ENCODE data around the gene USP30.

USP30 gene

GRCh38 chr12:109093022-109093918, 40.9 kb downstream of the USP30 start, which contains the start of gene ALKBH2:
Gene ALKBH2, minus strand, starts transcription at chr12:109093472. Its CDS starts 686 bp downstream, at chr12:109092786.
- H3K9ac ChIP-seq (ENCODE audit: low read depth in 1 of 2, low read length in 2 of 2) = peak within 1 kb of the TSS; percentile 59 to 65
- peak within 1 kb of the TSS; percentile 18 to 43 for H3K27ac ChIP-seq (ENCODE audit: low read depth in 2 of 2, low read length in 2 of 2)
- H3K4me3 ChIP-seq (ENCODE audit: low read length in 2 of 2) = peak within 1 kb of the TSS; percentile 78 to 88
- no peaks in the 10 kb centered on the region for H3K27me3 ChIP-seq (ENCODE audit: control insufficient read depth in 2 of 2, insufficient read depth in 2 of 2, low read length in 2 of 2)
- H3K36me3 ChIP-seq (ENCODE audit: control insufficient read depth in 2 of 2, insufficient read depth in 2 of 2, low read length in 2 of 2) = peaks cover 10 to 14% of the 10 kb centered on the region in 2 donors
- H3K9me3 ChIP-seq (ENCODE audit: control insufficient read depth in 2 of 2, low read length in 2 of 2) = no peaks in the 10 kb centered on the region
- H3K4me1 ChIP-seq (ENCODE audit: control insufficient read depth in 2 of 2, insufficient read depth in 2 of 2, low read length in 2 of 2) = peaks cover 15 to 23% of the 10 kb centered on the region in 2 donors

- Histone ChIP-seq H3K4me3 (ENCODE audit: low read length in 2 of 2) (peak overlapping the region in 1 of 2 donors; percentile 54), H3K36me3 (ENCODE audit: control insufficient read depth in 2 of 2, insufficient read depth in 2 of 2, low read length in 2 of 2) (peaks cover 4 to 7% of the 10 kb centered on the region in 2 donors), H3K9me3 (ENCODE audit: control insufficient read depth in 2 of 2, low read length in 2 of 2) (no peaks in the 10 kb centered on the region), H3K9ac (ENCODE audit: low read depth in 1 of 2, low read length in 2 of 2) (no peak overlapping the region), H3K27ac (ENCODE audit: low read depth in 2 of 2, low read length in 2 of 2) (no peak overlapping the region), H3K4me1 (ENCODE audit: control insufficient read depth in 2 of 2, insufficient read depth in 2 of 2, low read length in 2 of 2) (peaks cover 22 to 36% of the 10 kb centered on the region in 2 donors), H3K27me3 (ENCODE audit: control insufficient read depth in 2 of 2, insufficient read depth in 2 of 2, low read length in 2 of 2) (no peaks in the 10 kb centered on the region)
Observed at GRCh38 chr12:109097140-109097434, 44.7 kb downstream of the USP30 start.

DNA sequence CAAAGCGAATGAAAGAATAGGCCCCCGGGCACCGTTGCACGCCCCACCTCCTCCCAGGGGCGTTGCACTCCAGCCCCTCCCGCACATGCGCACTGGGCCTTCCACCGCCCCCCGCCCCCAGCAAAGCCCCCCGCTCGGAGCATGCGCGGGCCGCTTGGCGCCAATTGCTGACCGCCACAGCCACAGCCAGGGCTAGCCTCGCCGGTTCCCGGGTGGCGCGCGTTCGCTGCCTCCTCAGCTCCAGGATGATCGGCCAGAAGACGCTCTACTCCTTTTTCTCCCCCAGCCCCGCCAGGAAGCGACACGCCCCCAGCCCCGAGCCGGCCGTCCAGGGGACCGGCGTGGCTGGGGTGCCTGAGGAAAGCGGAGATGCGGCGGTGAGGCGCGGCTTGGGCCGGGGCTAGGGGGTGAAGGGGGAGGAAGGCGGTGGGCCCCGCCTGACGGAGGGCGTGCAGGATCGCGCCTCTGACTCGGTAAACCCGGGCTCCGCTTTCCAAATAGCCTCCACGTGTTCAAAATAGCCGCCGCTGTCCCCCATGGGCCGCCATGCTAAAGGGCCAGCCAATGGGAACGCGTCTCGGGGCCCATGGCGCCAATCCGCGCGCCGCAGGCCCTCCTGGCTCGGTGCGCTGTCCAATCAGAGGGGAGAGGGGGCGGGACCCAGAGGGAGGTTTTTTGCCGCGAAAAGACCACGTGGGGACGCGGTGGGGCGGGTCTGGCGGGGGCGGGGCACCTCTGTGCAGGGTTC, 45.2 kb downstream of the USP30 start, which contains the start of gene UNG:
Gene UNG, plus strand, starts transcription at position 163 of the 748 bp plus-strand sequence. Its CDS starts 83 bp downstream, at position 246.
- H3K27me3 ChIP-seq (ENCODE audit: control insufficient read depth in 2 of 2, insufficient read depth in 2 of 2, low read length in 2 of 2) = no peaks in the 10 kb centered on the region
- peak within 1 kb of the TSS; percentile 78 to 94 for H3K9ac ChIP-seq (ENCODE audit: low read depth in 1 of 2, low read length in 2 of 2)
- no peaks in the 10 kb centered on the region for H3K9me3 ChIP-seq (ENCODE audit: control insufficient read depth in 2 of 2, low read length in 2 of 2)
- peak within 1 kb of the TSS; percentile 89 to 92 for H3K27ac ChIP-seq (ENCODE audit: low read depth in 2 of 2, low read length in 2 of 2)
- peak within 1 kb of the TSS; percentile 89 to 90 for H3K4me3 ChIP-seq (ENCODE audit: low read length in 2 of 2)
- H3K4me1 ChIP-seq (ENCODE audit: control insufficient read depth in 2 of 2, insufficient read depth in 2 of 2, low read length in 2 of 2) = peaks cover 19 to 31% of the 10 kb centered on the region in 2 donors
- peaks cover 8 to 12% of the 10 kb centered on the region in 2 donors for H3K36me3 ChIP-seq (ENCODE audit: control insufficient read depth in 2 of 2, insufficient read depth in 2 of 2, low read length in 2 of 2)

- Histone ChIP-seq H3K9me3 (ENCODE audit: control insufficient read depth in 2 of 2, low read length in 2 of 2) (no peaks in the 10 kb centered on the region), H3K27me3 (ENCODE audit: control insufficient read depth in 2 of 2, insufficient read depth in 2 of 2, low read length in 2 of 2) (no peaks in the 10 kb centered on the region), H3K4me3 (ENCODE audit: low read length in 2 of 2) (peak overlapping the region; percentile 89 to 90), H3K4me1 (ENCODE audit: control insufficient read depth in 2 of 2, insufficient read depth in 2 of 2, low read length in 2 of 2) (peaks cover 16 to 25% of the 10 kb centered on the region in 2 donors), H3K9ac (ENCODE audit: low read depth in 1 of 2, low read length in 2 of 2) (peak overlapping the region; percentile 78 to 94), H3K27ac (ENCODE audit: low read depth in 2 of 2, low read length in 2 of 2) (peak overlapping the region; percentile 89 to 92), H3K36me3 (ENCODE audit: control insufficient read depth in 2 of 2, insufficient read depth in 2 of 2, low read length in 2 of 2) (peaks cover 11 to 15% of the 10 kb centered on the region in 2 donors)
Observed at GRCh38 chr12:109098183-109098604, 45.8 kb downstream of the USP30 start.

GRCh38 chr12:109098651-109099050, 46.3 kb downstream of the USP30 start:
- H3K27ac ChIP-seq (ENCODE audit: low read depth in 2 of 2, low read length in 2 of 2) = peak overlapping the region; percentile 89 to 92
- H3K4me3 ChIP-seq (ENCODE audit: low read length in 2 of 2) = peak overlapping the region; percentile 89 to 90
- H3K9ac ChIP-seq (ENCODE audit: low read depth in 1 of 2, low read length in 2 of 2) = peak overlapping the region; percentile 78 to 94
- no peaks in the 10 kb centered on the region for H3K27me3 ChIP-seq (ENCODE audit: control insufficient read depth in 2 of 2, insufficient read depth in 2 of 2, low read length in 2 of 2)
- peaks cover 13 to 22% of the 10 kb centered on the region in 2 donors for H3K4me1 ChIP-seq (ENCODE audit: control insufficient read depth in 2 of 2, insufficient read depth in 2 of 2, low read length in 2 of 2)
- no peaks in the 10 kb centered on the region for H3K9me3 ChIP-seq (ENCODE audit: control insufficient read depth in 2 of 2, low read length in 2 of 2)
- H3K36me3 ChIP-seq (ENCODE audit: control insufficient read depth in 2 of 2, insufficient read depth in 2 of 2, low read length in 2 of 2) = peaks cover 16 to 18% of the 10 kb centered on the region in 2 donors

DNA sequence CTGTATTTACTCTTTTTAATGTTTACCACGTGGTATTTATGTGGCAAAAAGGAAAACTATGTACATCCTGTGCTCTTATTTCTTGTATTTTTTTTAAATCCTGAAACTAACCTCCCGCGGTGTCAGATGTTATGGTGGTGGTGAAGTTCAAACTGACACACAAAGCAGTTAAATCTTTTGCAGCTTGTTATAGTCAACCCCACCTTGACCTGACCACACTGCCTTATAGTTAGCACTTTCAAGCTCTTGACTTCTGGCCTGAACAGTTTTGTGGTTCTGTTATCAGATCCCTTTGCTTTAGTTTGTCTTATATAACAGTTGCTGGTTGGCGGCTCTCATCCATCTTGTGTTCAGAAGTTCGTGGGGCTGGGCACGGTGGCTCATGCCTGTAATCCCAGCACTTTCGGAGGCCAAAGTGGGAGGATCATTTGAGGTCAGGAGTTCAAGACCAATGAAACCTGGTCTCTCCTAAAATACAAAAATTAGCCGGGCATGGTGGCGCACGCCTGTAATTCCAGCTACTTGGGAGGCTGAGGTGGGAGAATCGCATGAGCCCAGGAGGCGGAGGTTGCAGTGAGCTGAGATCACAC, 47.1 kb downstream of the USP30 start:
- Histone ChIP-seq H3K4me3 (ENCODE audit: low read length in 2 of 2) (peak overlapping the region in 1 of 2 donors; percentile 89), H3K27me3 (ENCODE audit: control insufficient read depth in 2 of 2, insufficient read depth in 2 of 2, low read length in 2 of 2) (no peaks in the 10 kb centered on the region), H3K27ac (ENCODE audit: low read depth in 2 of 2, low read length in 2 of 2) (peak overlapping the region in 1 of 2 donors; percentile 23), H3K4me1 (ENCODE audit: control insufficient read depth in 2 of 2, insufficient read depth in 2 of 2, low read length in 2 of 2) (peaks cover 13 to 20% of the 10 kb centered on the region in 2 donors), H3K36me3 (ENCODE audit: control insufficient read depth in 2 of 2, insufficient read depth in 2 of 2, low read length in 2 of 2) (peaks cover 21 to 22% of the 10 kb centered on the region in 2 donors), H3K9ac (ENCODE audit: low read depth in 1 of 2, low read length in 2 of 2) (peak overlapping the region in 1 of 2 donors; percentile 94), H3K9me3 (ENCODE audit: control insufficient read depth in 2 of 2, low read length in 2 of 2) (no peaks in the 10 kb centered on the region)

DNA sequence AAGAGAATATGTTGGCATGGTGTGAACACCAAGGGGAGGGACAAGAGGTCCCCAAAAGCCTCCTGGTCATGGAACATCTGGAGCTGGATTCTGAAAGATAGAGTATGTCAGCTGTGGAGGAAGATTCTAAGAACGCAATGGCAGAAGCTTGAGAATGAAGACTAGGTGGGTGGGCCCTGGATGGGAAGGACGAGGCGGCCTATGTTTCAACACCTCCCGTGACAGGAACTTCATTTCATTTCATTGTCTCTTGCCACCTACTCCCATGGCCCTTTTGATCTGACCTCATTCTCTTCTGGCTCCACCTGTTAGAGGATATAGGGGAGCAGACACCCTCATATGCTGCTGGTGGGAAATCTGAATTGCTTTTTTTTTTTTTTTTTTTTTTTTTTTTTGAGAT, 48.4 kb downstream of the USP30 start:
- no peak overlapping the region for H3K4me3 ChIP-seq (ENCODE audit: low read length in 2 of 2)
- peaks cover 25 to 32% of the 10 kb centered on the region in 2 donors for H3K36me3 ChIP-seq (ENCODE audit: control insufficient read depth in 2 of 2, insufficient read depth in 2 of 2, low read length in 2 of 2)
- no peak overlapping the region for H3K27ac ChIP-seq (ENCODE audit: low read depth in 2 of 2, low read length in 2 of 2)
- H3K9me3 ChIP-seq (ENCODE audit: control insufficient read depth in 2 of 2, low read length in 2 of 2) = no peaks in the 10 kb centered on the region
- no peak overlapping the region for H3K9ac ChIP-seq (ENCODE audit: low read depth in 1 of 2, low read length in 2 of 2)
- peaks cover 19 to 20% of the 10 kb centered on the region in 2 donors for H3K4me1 ChIP-seq (ENCODE audit: control insufficient read depth in 2 of 2, insufficient read depth in 2 of 2, low read length in 2 of 2)
- H3K27me3 ChIP-seq (ENCODE audit: control insufficient read depth in 2 of 2, insufficient read depth in 2 of 2, low read length in 2 of 2) = no peaks in the 10 kb centered on the region

- H3K36me3 ChIP-seq (ENCODE audit: control insufficient read depth in 2 of 2, insufficient read depth in 2 of 2, low read length in 2 of 2) = peaks cover 28 to 42% of the 10 kb centered on the region in 2 donors
- no peak overlapping the region for H3K27ac ChIP-seq (ENCODE audit: low read depth in 2 of 2, low read length in 2 of 2)
- H3K9me3 ChIP-seq (ENCODE audit: control insufficient read depth in 2 of 2, low read length in 2 of 2) = no peaks in the 10 kb centered on the region
- H3K4me3 ChIP-seq (ENCODE audit: low read length in 2 of 2) = no peak overlapping the region
- no peaks in the 10 kb centered on the region for H3K27me3 ChIP-seq (ENCODE audit: control insufficient read depth in 2 of 2, insufficient read depth in 2 of 2, low read length in 2 of 2)
- peaks cover 15 to 17% of the 10 kb centered on the region in 2 donors for H3K4me1 ChIP-seq (ENCODE audit: control insufficient read depth in 2 of 2, insufficient read depth in 2 of 2, low read length in 2 of 2)
- no peak overlapping the region for H3K9ac ChIP-seq (ENCODE audit: low read depth in 1 of 2, low read length in 2 of 2)
Observed at GRCh38 chr12:109102491-109102890, 50.1 kb downstream of the USP30 start.

- Histone ChIP-seq H3K9me3 (ENCODE audit: control insufficient read depth in 2 of 2, low read length in 2 of 2) (no peaks in the 10 kb centered on the region), H3K9ac (ENCODE audit: low read depth in 1 of 2, low read length in 2 of 2) (no peak overlapping the region), H3K4me1 (ENCODE audit: control insufficient read depth in 2 of 2, insufficient read depth in 2 of 2, low read length in 2 of 2) (peaks cover 2 to 6% of the 10 kb centered on the region in 2 donors), H3K36me3 (ENCODE audit: control insufficient read depth in 2 of 2, insufficient read depth in 2 of 2, low read length in 2 of 2) (peaks cover 32 to 45% of the 10 kb centered on the region in 2 donors), H3K27ac (ENCODE audit: low read depth in 2 of 2, low read length in 2 of 2) (no peak overlapping the region), H3K4me3 (ENCODE audit: low read length in 2 of 2) (no peak overlapping the region), H3K27me3 (ENCODE audit: control insufficient read depth in 2 of 2, insufficient read depth in 2 of 2, low read length in 2 of 2) (no peaks in the 10 kb centered on the region)
Observed at GRCh38 chr12:109105176-109105575, 52.8 kb downstream of the USP30 start.

Data from mucosa of rectum (tissue), 2 donors.